ENCODE results near the gene NT5C2. TPM values are rescaled to one million over a fixed set of nuclear protein-coding genes. Genes with fewer than 3 reads are reported as not detected.

NT5C2 gene
- total and polyA plus RNA-seq, 2 donors (not counting 3 experiments of a cell fraction or from before 2014, with no cell fraction given), result 47.2 to 69.9 TPM

DNA sequence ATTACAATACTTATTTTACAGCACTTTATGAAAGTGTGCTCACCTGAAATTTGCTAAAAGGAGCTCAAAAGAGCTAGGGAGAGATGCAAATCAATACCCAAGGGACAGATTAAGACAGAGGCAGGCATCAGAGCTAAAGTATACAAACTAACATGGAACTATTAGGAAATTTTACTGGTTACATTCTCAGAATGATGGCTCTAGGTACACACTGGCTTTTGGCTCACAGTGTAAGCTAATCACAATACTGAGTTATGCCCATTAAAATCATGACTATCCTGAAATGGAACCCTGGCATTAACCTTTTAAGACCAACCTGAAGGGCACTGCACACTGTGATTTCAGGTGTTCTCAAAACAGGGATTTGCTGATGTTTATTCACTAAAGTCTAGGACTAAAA lies 98.1 kb downstream of the NT5C2 start:
- intact Hi-C loops (cut with micrococcal nuclease), result no loop called here
- Histone ChIP-seq H3K4me2 (ENCODE audit: insufficient read depth, low read length) (no peak overlapping the region), H3K27ac (ENCODE audit: insufficient read depth, low read depth, low read length) (no peak overlapping the region), H3K9me3 (replicated peaks; ENCODE audit: control insufficient read depth, insufficient read depth, low read length) (no peaks in the 10 kb centered on the region), H3K79me2 (ENCODE audit: control insufficient read depth, insufficient read depth, low read length) (no peaks in the 10 kb centered on the region), H3K9ac (replicated peaks; ENCODE audit: extremely low read depth, insufficient read depth, low read length) (no peak overlapping the region), H3K36me3 (ENCODE audit: control insufficient read depth in 2 of 2, extremely low read depth in 1 of 2, insufficient read depth in 2 of 2, low read length in 2 of 2) (peaks cover 20 to 47% of the 10 kb centered on the region in 2 experiments), H3K27me3 (ENCODE audit: control insufficient read depth in 2 of 2, insufficient read depth in 2 of 2, low read length in 2 of 2) (no peaks in the 10 kb centered on the region), H3K4me3 (replicated peaks in 1 of 3; ENCODE audit: insufficient read depth in 1 of 3, low read depth in 1 of 3, low read length in 3 of 3) (no peak overlapping the region), H2AFZ (ENCODE audit: low read depth, low read length) (no peak overlapping the region), H3K4me1 (ENCODE audit: control insufficient read depth, extremely low read depth, insufficient read depth, low read length) (no peaks in the 10 kb centered on the region), H4K20me1 (replicated peaks; ENCODE audit: control insufficient read depth, extremely low read depth, insufficient read depth, low read length) (no peaks in the 10 kb centered on the region), H3K9me1 (replicated peaks; ENCODE audit: control insufficient read depth, extremely low read depth, insufficient read depth, low read length) (no peaks in the 10 kb centered on the region)
- dilution Hi-C loops (cut with MboI; ENCODE audit: extremely low pct_ligation_motif_present, low sequenced_read_pairs), result no loop called here
- TF ChIP-seq, protein P1, sequence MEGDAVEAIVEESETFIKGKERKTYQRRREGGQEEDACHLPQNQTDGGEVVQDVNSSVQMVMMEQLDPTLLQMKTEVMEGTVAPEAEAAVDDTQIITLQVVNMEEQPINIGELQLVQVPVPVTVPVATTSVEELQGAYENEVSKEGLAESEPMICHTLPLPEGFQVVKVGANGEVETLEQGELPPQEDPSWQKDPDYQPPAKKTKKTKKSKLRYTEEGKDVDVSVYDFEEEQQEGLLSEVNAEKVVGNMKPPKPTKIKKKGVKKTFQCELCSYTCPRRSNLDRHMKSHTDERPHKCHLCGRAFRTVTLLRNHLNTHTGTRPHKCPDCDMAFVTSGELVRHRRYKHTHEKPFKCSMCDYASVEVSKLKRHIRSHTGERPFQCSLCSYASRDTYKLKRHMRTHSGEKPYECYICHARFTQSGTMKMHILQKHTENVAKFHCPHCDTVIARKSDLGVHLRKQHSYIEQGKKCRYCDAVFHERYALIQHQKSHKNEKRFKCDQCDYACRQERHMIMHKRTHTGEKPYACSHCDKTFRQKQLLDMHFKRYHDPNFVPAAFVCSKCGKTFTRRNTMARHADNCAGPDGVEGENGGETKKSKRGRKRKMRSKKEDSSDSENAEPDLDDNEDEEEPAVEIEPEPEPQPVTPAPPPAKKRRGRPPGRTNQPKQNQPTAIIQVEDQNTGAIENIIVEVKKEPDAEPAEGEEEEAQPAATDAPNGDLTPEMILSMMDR (IDR thresholded peaks at IDR 0.05; ENCODE audit: extremely low read depth in 1 of 2, insufficient read depth in 1 of 2, low read depth in 1 of 2, low read length in 2 of 2), result no peak
- FAIRE-seq (no peak), DNase-seq (ENCODE audit: low read depth, low spot score) (no peak)
- CTCF ChIA-PET, result interaction anchor here (0.7 to 6.1 kb wide), 3 partner anchors 10 to 1005 kb away, joined by 3 to 39 read pairs (median 5); no protein-coding TSS in a partner anchor
- POLR2A ChIA-PET, result no interaction called here
- BruUV-seq (replicated peaks), result no TSS peak

GRCh38 chr10:103090911-103091310 lies 102.2 kb downstream of the NT5C2 start:
- Histone ChIP-seq H4K20me1 (replicated peaks; ENCODE audit: control insufficient read depth, extremely low read depth, insufficient read depth, low read length) (no peaks in the 10 kb centered on the region), H3K4me1 (ENCODE audit: control insufficient read depth, extremely low read depth, insufficient read depth, low read length) (no peaks in the 10 kb centered on the region), H2AFZ (ENCODE audit: low read depth, low read length) (no peak overlapping the region), H3K27ac (ENCODE audit: insufficient read depth, low read depth, low read length) (no peak overlapping the region), H3K27me3 (ENCODE audit: control insufficient read depth in 2 of 2, insufficient read depth in 2 of 2, low read length in 2 of 2) (no peaks in the 10 kb centered on the region), H3K79me2 (ENCODE audit: control insufficient read depth, insufficient read depth, low read length) (no peaks in the 10 kb centered on the region), H3K36me3 (ENCODE audit: control insufficient read depth in 2 of 2, extremely low read depth in 1 of 2, insufficient read depth in 2 of 2, low read length in 2 of 2) (peaks cover 35 to 37% of the 10 kb centered on the region in 2 experiments), H3K9me3 (replicated peaks; ENCODE audit: control insufficient read depth, insufficient read depth, low read length) (no peaks in the 10 kb centered on the region), H3K4me2 (ENCODE audit: insufficient read depth, low read length) (no peak overlapping the region), H3K9me1 (replicated peaks; ENCODE audit: control insufficient read depth, extremely low read depth, insufficient read depth, low read length) (no peaks in the 10 kb centered on the region), H3K4me3 (replicated peaks in 1 of 3; ENCODE audit: insufficient read depth in 1 of 3, low read depth in 1 of 3, low read length in 3 of 3) (no peak overlapping the region), H3K9ac (replicated peaks; ENCODE audit: extremely low read depth, insufficient read depth, low read length) (no peak overlapping the region)
- intact Hi-C loops (cut with micrococcal nuclease) (no loop called here), dilution Hi-C loops (cut with MboI; ENCODE audit: extremely low pct_ligation_motif_present, low sequenced_read_pairs) (no loop called here)
- no TSS peak for BruUV-seq (replicated peaks)
- FAIRE-seq (no peak), DNase-seq (ENCODE audit: low read depth, low spot score) (no peak)
- TF ChIP-seq, protein P2, sequence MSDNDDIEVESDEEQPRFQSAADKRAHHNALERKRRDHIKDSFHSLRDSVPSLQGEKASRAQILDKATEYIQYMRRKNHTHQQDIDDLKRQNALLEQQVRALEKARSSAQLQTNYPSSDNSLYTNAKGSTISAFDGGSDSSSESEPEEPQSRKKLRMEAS (IDR thresholded peaks at IDR 0.05; ENCODE audit: insufficient read depth, insufficient read length), result no peak
- TF ChIP-seq MYC (IDR thresholded peaks at IDR 0.05; ENCODE audit: low read depth, low read length), result no peak
- TF ChIP-seq GATA2 (IDR thresholded peaks at IDR 0.05; ENCODE audit: insufficient read depth, insufficient read length, low read depth, low read length), result no peak
- no peak for TF ChIP-seq EZH2 (IDR thresholded peaks at IDR 0.05; ENCODE audit: borderline replicate concordance, low read depth, low read length, severe bottlenecking)
- TF ChIP-seq POLR2AphosphoS5 (IDR thresholded peaks at IDR 0.05; ENCODE audit: insufficient read depth, low read depth, low read length), result no peak
- TF ChIP-seq, protein P1 (IDR thresholded peaks at IDR 0.05; ENCODE audit: extremely low read depth in 1 of 2, insufficient read depth in 1 of 2, low read depth in 1 of 2, low read length in 2 of 2), result no peak
- TF ChIP-seq POLR2A (IDR thresholded peaks at IDR 0.05; ENCODE audit: low read depth, low read length), result no peak
- ChIA-PET POLR2A (no interaction called here), CTCF (no interaction called here)

Measured in endothelial cell of umbilical vein (primary cell).